ENCODE measurements around the gene ZP3.
"Not testable (repeated sequence)": the region's sequence is repeated elsewhere in the genome, so short reads cannot be mapped to it uniquely, and the experiment has no call there.

ZP3 gene

GRCh38 chr7:76480403-76481253, 55.9 kb downstream of the ZP3 start:
- not testable (repeated sequence) for H3K27ac Mint-ChIP-seq, ATAC-seq, H3K9me3 Mint-ChIP-seq, H3K4me3 Mint-ChIP-seq, H3K4me1 Mint-ChIP-seq, H3K27me3 Mint-ChIP-seq
- peaks cover 24% of the 10 kb centered on the region for H3K36me3 Mint-ChIP-seq

DNA sequence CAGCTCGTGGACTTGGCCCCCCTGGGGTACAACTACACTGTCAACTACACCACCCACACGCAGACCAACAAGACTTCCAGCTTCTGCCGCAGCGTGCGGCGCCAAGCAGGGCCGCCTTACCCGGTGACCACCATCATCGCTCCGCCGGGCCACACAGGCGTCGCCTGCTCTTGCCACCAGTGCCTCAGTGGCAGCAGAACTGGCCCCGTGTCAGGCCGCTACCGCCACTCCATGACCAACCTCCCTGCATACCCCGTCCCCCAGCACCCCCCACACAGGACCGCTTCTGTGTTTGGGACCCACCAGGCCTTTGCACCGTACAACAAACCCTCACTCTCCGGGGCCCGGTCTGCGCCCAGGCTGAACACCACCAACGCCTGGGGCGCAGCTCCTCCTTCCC, 57.9 kb downstream of the ZP3 start:
- not testable (repeated sequence) for ATAC-seq, H3K4me3 Mint-ChIP-seq, H3K9me3 Mint-ChIP-seq, H3K27me3 Mint-ChIP-seq, H3K4me1 Mint-ChIP-seq, H3K27ac Mint-ChIP-seq
- peaks cover 17% of the 10 kb centered on the region for H3K36me3 Mint-ChIP-seq

DNA sequence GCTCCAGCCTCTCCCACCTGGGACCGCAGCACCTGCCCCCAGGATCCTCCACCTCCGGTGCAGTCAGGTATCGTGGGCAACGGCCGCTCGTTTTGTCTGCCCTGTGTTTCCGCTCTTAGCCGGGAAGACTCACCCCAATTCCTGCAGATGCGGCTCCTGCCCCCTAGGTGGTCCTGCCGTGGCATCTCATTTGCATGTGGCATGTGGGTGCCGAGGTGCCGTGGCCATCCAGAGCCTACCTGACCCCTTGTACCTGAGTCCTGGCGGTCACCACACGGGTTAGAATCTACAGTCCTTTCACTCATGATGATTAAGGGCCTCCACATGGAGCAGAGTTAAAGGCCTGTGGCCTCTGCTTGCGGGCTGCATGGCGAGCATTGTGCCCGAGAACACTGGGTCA, 58.3 kb downstream of the ZP3 start:
- not testable (repeated sequence) for H3K4me3 Mint-ChIP-seq, H3K4me1 Mint-ChIP-seq, H3K9me3 Mint-ChIP-seq, ATAC-seq, H3K27me3 Mint-ChIP-seq
- H3K36me3 Mint-ChIP-seq = peaks cover 17% of the 10 kb centered on the region
- H3K27ac Mint-ChIP-seq = peak overlapping the region; percentile 56

DNA sequence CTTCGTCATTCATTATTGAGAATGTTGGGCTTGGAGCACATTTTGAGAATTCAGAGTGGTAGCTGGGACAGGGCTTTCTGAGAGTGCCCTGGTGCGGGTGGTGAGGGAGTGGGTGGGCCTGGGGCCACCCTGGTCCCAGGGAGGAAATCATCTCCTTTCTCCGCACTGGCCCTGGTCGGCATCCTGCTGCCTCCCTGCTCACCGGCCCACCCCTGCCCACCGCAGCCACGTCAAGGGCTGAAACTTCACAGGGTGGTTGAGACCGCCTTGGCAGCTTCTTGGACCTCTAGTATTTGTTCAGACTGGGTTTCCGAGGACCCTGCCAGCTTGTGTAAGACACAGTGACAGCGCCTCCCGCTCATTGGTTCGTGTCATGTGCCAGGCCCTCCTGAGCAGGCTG, 59.7 kb downstream of the ZP3 start:
- not testable (repeated sequence) for H3K4me3 Mint-ChIP-seq, H3K27ac Mint-ChIP-seq, ATAC-seq, H3K4me1 Mint-ChIP-seq, H3K9me3 Mint-ChIP-seq, H3K27me3 Mint-ChIP-seq
- peaks cover 17% of the 10 kb centered on the region for H3K36me3 Mint-ChIP-seq

DNA sequence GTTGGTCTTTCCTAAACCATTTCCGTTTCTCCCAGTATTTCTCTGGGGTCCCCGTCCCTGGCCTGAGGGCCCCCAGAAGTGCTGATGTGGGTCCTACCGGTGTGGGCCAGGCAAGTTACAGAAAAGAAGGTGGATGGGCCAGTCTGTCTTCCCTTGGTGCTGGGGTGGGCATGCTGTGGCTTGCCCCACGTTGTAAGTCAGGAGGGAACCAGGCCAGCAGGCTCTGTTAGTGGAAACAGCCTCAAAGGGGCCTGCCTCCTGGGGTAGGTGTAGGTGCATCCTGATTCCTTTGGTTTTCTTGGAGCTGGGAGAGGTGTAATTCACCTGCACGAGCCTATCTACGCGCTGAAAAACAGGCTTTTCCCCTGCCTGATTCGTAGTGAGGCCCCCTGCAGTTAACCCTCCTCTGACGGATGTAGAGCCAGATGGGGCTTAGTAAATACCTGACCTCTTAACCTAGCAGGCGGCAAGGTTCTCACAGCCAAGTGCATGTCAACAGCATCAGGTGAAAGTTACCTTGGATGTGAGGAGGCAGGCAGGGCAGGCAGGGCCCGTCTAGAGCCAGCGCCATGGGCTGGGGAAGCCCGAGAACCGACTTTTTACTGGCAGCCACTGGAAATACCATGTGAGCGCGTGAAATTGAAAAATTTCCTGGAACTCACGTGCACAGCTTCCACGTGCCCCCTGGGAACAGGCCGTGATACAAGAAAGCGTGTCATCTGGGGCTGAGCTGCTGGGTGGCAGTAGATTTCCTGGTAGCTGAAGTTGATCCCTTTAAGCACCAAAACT, 61.3 kb downstream of the ZP3 start:
- not testable (repeated sequence) for H3K4me1 Mint-ChIP-seq, H3K27me3 Mint-ChIP-seq, H3K4me3 Mint-ChIP-seq, H3K9me3 Mint-ChIP-seq, H3K27ac Mint-ChIP-seq
- peak; percentile 49 for ATAC-seq
- H3K36me3 Mint-ChIP-seq = peaks cover 17% of the 10 kb centered on the region

DNA sequence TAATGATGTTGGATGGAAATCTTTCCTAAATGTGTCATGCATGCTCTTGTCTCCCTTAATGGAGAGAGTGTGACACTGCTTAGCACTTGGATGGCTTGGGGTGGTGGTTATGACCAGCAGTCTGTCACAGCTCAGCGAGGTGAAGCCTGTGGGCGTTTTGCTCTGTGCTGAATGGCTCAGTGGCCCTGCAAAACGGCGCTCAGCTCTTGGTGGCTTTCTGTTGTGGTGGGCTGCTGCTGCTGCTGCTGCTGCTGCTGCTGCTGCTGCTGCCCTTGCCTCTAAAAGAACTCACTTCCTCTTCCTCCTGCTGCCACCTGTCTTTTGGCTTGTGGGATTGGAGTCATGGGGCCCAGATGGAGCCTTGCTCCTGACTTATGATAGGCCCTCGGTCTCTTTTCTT, 61.9 kb downstream of the ZP3 start:
- not testable (repeated sequence) for H3K9me3 Mint-ChIP-seq, H3K4me1 Mint-ChIP-seq, H3K27me3 Mint-ChIP-seq, H3K27ac Mint-ChIP-seq, H3K4me3 Mint-ChIP-seq
- H3K36me3 Mint-ChIP-seq = peaks cover 17% of the 10 kb centered on the region
- peak; percentile 99 for ATAC-seq

GRCh38 chr7:76487969-76488368, 63.2 kb downstream of the ZP3 start:
- not testable (repeated sequence) for ATAC-seq, H3K27me3 Mint-ChIP-seq, H3K4me1 Mint-ChIP-seq, H3K36me3 Mint-ChIP-seq, H3K27ac Mint-ChIP-seq, H3K9me3 Mint-ChIP-seq, H3K4me3 Mint-ChIP-seq

Data from stimulated activated memory B cell treated with anti-CD40 and anti-IgM and Interleukin-4, amounts not matched to agents 10 μg/mL and 1 μg/mL and 100 μg/mL, for 72 hours (primary cell).